ENCODE data around the gene HRCT1.

DNA sequence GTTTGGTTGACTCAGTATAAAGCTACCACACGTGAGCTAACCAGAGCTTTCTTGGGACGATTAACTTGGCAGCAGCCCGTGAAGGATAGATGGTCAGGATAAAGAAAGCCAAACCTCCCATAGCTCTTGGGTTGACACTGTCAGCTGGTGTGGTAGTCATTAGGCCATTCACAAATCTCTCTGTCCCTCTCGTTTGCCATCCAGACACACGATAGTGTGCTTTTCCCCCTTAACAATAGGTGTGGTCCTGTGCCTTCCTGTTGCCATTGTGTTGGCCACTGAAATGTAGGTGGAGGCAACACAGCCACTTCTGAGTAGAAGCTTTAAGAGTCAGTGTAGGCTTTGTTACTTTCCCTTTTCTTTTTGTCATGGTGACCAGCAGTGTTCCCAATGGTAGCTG, 47.5 kb upstream of the HRCT1 start:
- TF ChIP-seq POLR2A (IDR thresholded peaks at IDR 0.05; ENCODE audit: low read length) = no peak
- no peak for TF ChIP-seq GATA1 (IDR thresholded peaks at IDR 0.05; ENCODE audit: low read depth, low read length)

Data from erythroblast (primary cell).